Daoy (cell line): ENCODE data around the gene C9. TPM values are rescaled to one million over a fixed set of nuclear protein-coding genes. Genes with fewer than 3 reads are reported as not detected.
"Not testable (repeated sequence)": the region's sequence is repeated elsewhere in the genome, so short reads cannot be mapped to it uniquely, and the experiment has no call there.

Experiments
- DNase-seq: peaks from one replicate; pipeline ENCODE4 v3.0.0-alpha.2; 2015; ENCODE audit warnings: low read depth
- total RNA-seq: library from RNA; depleted of rRNA; stranded (reverse); fragments of >200 nt; shearing (Covaris generic); gene quantifications from 2 replicates; pipeline ENCODE4 v1.2.3, GENCODE V29; 2014; rRNA removed

The C9 gene
- total RNA-seq, 1 experiment from 2014 or later = not detected

DNA sequence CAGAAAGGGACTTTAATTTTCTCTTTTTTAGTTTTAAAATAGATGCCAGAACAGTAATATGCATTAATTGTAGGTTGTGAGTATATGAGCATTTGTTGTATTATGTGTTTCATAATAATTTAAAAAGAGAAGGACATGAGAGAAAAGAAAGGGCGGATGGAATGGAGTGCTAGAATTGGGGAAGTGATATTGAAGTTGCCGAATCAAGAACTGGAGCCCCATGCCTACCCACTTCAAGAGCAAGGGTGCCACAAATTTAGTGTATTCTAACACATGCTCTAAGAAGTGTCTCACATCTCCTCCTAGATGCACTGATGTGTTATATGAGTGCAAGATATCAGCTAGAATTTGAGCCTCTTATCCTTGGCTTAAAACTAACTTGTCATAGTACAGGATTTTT is 101.3 kb downstream of the C9 start:
- no peak for DNase-seq

DNA sequence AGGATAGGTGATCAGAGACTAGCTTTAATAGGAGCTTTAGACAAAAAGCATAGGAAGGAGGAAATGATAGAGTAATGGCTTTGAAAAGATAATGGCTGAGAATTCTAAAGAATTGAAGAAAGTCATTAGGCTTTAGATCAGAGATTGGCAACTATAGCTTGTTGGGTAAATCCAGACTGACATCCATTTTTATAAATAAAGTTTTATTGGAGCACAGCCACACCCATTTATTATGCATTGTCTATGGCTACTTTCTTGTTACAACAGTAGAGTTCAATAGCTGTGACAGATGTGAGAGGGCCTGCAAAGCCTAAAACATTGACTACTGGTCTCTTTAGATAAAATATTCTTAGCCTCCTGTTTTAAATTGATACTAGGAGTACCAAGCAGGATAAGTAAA is 104.2 kb downstream of the C9 start:
- DNase-seq = no peak

DNA sequence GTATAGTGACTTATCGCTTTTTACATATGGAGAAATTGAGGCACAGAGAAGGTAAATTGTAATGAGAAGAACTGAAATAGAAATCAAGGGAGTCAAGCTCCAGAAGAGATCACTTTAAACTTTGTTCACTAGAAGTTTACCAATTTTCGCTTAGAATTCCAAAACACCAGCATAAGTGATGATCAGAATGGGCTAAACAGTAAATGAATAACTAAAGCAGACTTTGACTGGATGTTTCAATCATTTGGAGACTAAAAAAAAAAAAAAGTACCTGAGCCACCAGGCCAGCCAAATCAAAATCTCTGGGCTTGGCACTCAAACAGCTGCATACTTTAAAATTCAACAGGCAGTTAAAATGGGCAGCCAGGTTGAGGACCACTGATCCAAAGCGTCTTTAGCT is 106.7 kb downstream of the C9 start:
- no peak for DNase-seq

DNA sequence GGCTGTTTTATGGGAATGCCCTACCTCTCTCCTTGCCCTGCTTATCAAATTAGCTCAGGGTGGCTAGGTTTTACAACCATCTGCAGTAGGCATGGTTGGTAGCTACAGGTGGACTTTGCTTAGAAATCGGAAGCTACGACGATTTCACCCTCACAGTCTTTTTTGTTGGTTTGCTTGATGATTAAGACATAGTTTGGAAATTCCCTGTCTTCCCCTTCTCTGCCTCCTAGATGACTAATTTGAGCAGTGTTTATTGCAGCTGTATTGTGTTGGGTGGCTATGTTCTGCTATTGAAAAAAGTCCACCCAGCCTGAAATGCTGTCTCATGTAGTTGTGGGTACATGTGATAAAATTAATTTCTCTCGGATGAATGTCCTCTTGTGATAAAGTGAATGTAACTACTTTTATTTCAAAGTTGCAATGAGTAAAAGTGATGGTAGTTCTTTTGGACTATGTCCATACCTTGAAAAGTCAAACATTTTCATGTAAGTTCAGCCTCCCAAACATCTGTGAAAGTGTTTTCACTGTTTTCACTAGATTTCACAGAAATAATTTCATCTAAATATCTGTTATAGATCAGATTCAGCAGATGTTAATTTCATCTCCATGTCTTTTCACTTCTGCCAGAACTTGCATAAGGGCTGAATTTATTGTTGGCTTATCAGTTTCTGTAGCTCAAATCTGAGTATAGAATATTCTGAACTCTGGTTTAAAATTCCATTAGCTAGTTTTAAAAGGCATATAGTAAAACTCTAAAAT is 107.6 kb downstream of the C9 start:
- peak; percentile 78 for DNase-seq

GRCh38 chr5:39255406-39255805 is 108.9 kb downstream of the C9 start:
- no peak for DNase-seq

DNA sequence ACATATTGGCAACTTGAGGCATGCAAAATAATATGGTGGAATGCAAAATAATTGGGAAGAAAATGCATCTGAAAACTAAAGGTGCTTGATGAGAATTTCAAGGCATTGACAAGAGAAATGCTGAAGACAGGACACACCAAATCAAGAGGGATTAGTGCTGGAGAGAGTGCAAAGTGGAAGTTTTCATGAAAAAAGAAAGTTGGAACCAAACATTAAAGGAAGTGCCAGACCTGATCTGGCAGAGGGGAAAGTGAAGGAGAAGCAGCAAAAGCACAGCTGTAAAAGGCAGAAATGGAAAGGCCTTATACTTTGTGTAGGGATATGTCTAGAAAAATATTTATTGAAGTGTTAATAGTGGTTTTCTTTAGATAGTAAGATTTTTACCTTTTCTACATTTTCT is 109.6 kb downstream of the C9 start:
- no peak for DNase-seq

DNA sequence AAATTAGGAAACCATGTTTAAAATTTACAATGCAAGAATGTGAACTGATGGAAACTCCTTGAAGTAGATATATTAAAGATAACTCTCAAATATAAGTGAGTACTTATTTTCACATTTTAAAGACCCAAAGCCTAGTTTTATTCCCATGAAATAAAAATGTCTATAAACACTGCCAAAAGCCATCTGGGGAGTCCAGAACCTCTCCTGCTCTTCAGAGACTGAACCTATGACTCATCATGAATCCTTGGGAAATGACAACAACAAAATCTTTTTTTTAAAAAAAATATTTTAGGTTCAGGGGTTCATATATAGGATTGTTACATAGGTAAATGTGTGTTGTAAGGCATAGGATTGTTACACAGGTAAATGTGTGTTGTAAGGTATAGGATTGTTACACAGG is 111.1 kb downstream of the C9 start:
- DNase-seq = peak; percentile 7

- DNase-seq = no peak
Observed at GRCh38 chr5:39249564-39250274, 114.6 kb downstream of the C9 start.

DNA sequence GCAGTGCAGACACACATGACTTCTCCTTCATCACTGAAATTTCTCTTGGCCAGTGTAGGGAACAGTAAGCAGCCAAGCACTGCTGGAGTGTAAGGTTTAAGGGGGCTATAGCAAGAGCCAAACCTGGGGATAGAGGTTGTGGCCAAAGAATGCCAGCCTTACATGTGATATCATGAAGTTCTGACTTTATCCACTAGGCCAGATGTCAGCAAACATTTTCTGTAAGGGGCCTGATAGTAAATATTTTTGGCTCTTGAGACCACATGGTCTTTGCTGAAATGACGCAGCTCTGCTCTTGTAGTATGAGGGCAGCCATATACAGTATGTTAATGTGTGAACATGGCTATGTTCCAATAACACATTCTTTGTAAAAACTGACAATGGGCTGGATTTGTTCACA is 115.2 kb downstream of the C9 start:
- DNase-seq = no peak

DNA sequence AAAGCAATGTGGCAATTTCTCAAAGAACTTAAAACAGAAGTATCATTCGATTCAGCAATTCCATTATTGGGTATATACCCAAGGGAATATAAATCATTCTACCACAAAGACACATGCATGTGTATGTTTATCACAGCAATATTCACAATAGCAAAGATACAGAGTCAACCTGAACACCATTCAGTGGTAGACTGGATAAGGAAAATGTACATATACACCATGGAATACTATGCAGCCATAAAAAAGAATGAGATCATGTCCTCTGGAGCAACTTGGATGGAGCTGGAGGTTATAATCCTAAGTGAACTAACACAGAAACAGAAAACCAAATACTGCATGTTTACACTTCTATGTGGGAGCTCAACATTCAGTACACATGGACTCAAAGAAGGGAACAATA is 123.5 kb downstream of the C9 start:
- no peak for DNase-seq

DNA sequence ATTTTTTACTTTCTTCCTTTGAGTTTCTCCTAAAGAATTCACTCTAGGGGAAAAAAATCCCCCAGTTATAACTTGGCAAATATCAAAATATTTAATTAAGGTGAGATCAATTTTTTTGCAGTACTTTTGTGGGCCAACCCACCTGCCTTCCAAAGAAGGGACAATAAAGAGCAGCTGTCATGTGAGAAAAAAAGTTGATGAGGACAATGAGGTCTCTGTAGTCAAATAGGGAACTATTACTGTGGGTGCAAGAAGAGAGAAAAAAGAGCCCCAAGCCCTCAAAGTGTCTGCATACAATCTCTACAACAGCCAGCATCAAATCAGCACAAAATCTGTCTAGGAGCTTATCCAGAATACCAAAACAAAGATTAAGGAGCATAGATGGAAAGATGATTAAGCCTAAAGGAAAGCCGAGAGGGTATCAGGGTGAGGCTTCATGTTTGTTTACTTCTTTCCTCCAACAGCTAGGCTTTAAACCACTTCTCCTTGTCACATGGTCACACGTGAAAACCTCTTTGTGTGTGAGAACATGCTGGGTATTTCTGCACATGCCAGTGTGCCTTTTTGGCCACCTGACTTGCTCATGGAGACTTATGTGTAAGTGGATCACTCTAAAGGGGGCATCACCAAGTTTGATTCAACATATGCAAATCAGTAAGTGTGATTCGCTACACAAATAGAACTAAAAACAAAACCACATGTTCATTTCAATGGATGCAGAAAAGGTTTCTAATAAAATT is 125.8 kb downstream of the C9 start:
- DNase-seq = no peak

- no peak for DNase-seq
Observed at GRCh38 chr5:39236718-39237117, 127.6 kb downstream of the C9 start.

DNA sequence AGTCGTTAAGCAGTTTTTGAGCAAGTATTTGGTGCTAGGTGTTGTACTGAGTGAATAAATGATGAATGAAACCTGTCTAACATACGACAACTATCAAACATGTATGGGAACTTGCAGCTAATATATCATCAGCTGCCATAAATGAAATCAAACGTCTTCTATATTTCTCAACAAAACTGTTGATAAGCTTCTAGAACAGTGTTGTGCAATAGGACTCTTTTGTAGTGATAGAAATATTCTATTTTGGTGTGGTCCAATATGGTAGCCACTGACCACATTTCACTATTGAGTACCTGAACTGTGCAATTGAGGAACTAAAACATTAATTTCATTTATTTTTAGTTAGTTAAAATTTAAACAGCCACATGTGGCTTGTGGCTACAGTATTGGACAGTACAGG is 128.6 kb downstream of the C9 start:
- no peak for DNase-seq

DNA sequence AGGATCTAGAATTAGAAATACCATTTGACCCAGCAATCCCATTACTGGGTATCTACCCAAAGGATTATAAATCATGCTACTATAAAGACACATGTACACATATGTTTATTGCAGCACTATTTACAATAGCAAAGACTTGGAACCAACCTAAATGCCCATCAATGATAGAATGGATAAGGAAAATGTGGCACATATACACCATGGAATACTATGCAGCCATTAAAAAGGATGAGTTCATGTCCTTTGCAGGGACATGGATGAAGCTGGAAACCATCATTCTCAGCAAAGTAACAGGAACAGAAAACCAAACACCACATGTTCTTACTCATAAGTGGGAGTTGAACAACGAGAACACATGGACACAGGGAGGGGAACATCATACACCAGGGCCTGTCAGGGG is 129.8 kb downstream of the C9 start:
- DNase-seq = not testable (repeated sequence)

Other genes starting within 250 kb of the C9 start
- gene FYB1, start 144.9 kb downstream of the C9 start, total RNA-seq = not detected in 2 replicates
- gene DAB2, start 60.5 kb upstream of the C9 start, total RNA-seq = 8.3 and 10.3 TPM in 2 replicates